Ishikawa (cell line): ENCODE data around the gene MYOCD.

ENCODE experiments used
- CEBPB ChIP-seq: IDR thresholded peaks from 2 replicates; pipeline ENCODE4 v1.6.1; 2012
- CREB1 ChIP-seq: IDR thresholded peaks from 2 replicates; pipeline ENCODE4 v1.6.1; 2012; ENCODE audit warnings: low read depth
- EGR1 ChIP-seq: IDR thresholded peaks from 2 replicates; pipeline ENCODE4 v1.6.1; 2012
- EP300 ChIP-seq: IDR thresholded peaks from 2 replicates; pipeline ENCODE4 v1.6.1; 2012; ENCODE audit warnings: borderline replicate concordance
- FOXM1 ChIP-seq: IDR thresholded peaks from 2 replicates; pipeline ENCODE4 v1.6.1; 2012; ENCODE audit warnings: low read depth, borderline replicate concordance
- MAX ChIP-seq: IDR thresholded peaks from 2 replicates; pipeline ENCODE4 v1.6.1; 2012
- NFIC ChIP-seq: IDR thresholded peaks from 2 replicates; pipeline ENCODE4 v1.6.1; 2012
- RAD21 ChIP-seq: IDR thresholded peaks from 2 replicates; pipeline ENCODE4 v1.6.1; 2012; ENCODE audit warnings: low read depth
- REST ChIP-seq: IDR thresholded peaks from 2 replicates; pipeline ENCODE4 v1.6.1; 2012; ENCODE audit warnings: low read depth, mild to moderate bottlenecking
- TAF1 ChIP-seq: IDR thresholded peaks from 2 replicates; pipeline ENCODE4 v1.6.1; 2012; ENCODE audit warnings: low read depth, mild to moderate bottlenecking
- TCF12 ChIP-seq: IDR thresholded peaks from 2 replicates; pipeline ENCODE4 v1.6.1; 2012; ENCODE audit warnings: low read depth
- TEAD4 ChIP-seq: IDR thresholded peaks from 2 replicates; pipeline ENCODE4 v1.6.1; 2012
- YY1 ChIP-seq: IDR thresholded peaks from 2 replicates; pipeline ENCODE4 v1.6.1; 2012; ENCODE audit warnings: low read depth
- ZBTB7A ChIP-seq: IDR thresholded peaks from 2 replicates; pipeline ENCODE4 v1.6.1; 2012; ENCODE audit warnings: low read depth
- TF ChIP-seq, protein P1 (sequence below): IDR thresholded peaks from 2 replicates; pipeline ENCODE4 v1.6.1; 2012

The MYOCD gene

DNA sequence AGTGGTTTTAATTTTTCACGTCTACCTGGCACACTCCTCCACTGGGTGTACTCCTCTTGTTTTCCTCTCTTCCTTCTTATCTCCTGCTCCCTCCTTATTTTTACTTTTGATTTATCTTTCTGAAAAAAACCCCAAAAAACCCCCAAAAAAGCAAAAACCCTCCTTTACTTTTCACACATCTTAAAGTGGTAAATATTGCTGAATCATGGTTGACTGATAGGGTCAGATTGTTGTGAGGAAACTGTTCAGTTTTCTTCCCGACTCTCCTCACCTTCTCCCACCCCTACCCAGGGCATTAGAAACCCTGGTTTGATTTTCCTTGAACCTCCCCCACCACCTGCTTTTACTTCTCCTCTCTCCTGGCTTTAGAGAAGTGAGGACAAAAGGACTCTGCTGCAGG, 149.0 kb downstream of the MYOCD start:
- no peak for TF ChIP-seq ZBTB7A
- no peak for TF ChIP-seq TAF1
- no peak for TF ChIP-seq EGR1
- no peak for TF ChIP-seq CEBPB
- TF ChIP-seq CREB1 = no peak
- no peak for TF ChIP-seq TCF12
- no peak for TF ChIP-seq YY1
- TF ChIP-seq FOXM1 = no peak
- TF ChIP-seq EP300 = no peak
- TF ChIP-seq NFIC = no peak
- TF ChIP-seq, protein P1, sequence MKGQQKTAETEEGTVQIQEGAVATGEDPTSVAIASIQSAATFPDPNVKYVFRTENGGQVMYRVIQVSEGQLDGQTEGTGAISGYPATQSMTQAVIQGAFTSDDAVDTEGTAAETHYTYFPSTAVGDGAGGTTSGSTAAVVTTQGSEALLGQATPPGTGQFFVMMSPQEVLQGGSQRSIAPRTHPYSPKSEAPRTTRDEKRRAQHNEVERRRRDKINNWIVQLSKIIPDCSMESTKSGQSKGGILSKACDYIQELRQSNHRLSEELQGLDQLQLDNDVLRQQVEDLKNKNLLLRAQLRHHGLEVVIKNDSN = no peak
- TF ChIP-seq TEAD4 = no peak
- no peak for TF ChIP-seq MAX
- no peak for TF ChIP-seq REST
- TF ChIP-seq RAD21 = no peak

- TF ChIP-seq TCF12 (no peak), TEAD4 (no peak), CREB1 (no peak)
These were observed 150.0 kb downstream of the MYOCD start for GRCh38 chr17:12815642-12816141.
